GM19328 (cell line): ENCODE results near the gene HSPB1.
"Not testable (repeated sequence)": the region's sequence is repeated elsewhere in the genome, so short reads cannot be mapped to it uniquely, and the experiment has no call there.

Source experiments
- ATAC-seq: cut with Tn5 transposase; IDR thresholded peaks from one replicate; pipeline ENCODE4 v1.9.1; 2021; ENCODE audit warnings: mild to moderate bottlenecking, moderate library complexity; ENCODE audit not compliant: unreplicated experiment

The HSPB1 gene

GRCh38 chr7:76330261-76330660, 27.8 kb downstream of the HSPB1 start:
- no peak for ATAC-seq

- ATAC-seq: no peak
These were observed 28.2 kb downstream of the HSPB1 start for GRCh38 chr7:76330673-76331072.

GRCh38 chr7:76332078-76332477, 29.6 kb downstream of the HSPB1 start:
- no peak for ATAC-seq

- no peak for ATAC-seq
These were observed 31.1 kb downstream of the HSPB1 start for GRCh38 chr7:76333511-76334101.

- ATAC-seq: no peak
These were observed 32.0 kb downstream of the HSPB1 start for GRCh38 chr7:76334320-76334967.

- ATAC-seq: not testable (repeated sequence)
These were observed 32.9 kb downstream of the HSPB1 start for GRCh38 chr7:76335417-76335816.

GRCh38 chr7:76336094-76336493, 33.6 kb downstream of the HSPB1 start:
- no peak for ATAC-seq

- ATAC-seq: no peak
These were observed 34.7 kb downstream of the HSPB1 start for GRCh38 chr7:76337147-76337546.

GRCh38 chr7:76338298-76339084, 36.0 kb downstream of the HSPB1 start:
- no peak for ATAC-seq

- no peak for ATAC-seq
These were observed 38.2 kb downstream of the HSPB1 start for GRCh38 chr7:76340617-76341131.

GRCh38 chr7:76342222-76342621, 39.7 kb downstream of the HSPB1 start:
- ATAC-seq: no peak

- ATAC-seq: no peak
These were observed 40.9 kb downstream of the HSPB1 start for GRCh38 chr7:76343294-76343930.

GRCh38 chr7:76343931-76344321, 41.5 kb downstream of the HSPB1 start:
- no peak for ATAC-seq

GRCh38 chr7:76346097-76346496, 43.6 kb downstream of the HSPB1 start:
- no peak for ATAC-seq

GRCh38 chr7:76346778-76347177, 44.3 kb downstream of the HSPB1 start:
- no peak for ATAC-seq

GRCh38 chr7:76347710-76348109, 45.2 kb downstream of the HSPB1 start:
- ATAC-seq: no peak

GRCh38 chr7:76349313-76349885, 46.9 kb downstream of the HSPB1 start:
- no peak for ATAC-seq

GRCh38 chr7:76351372-76351771, 48.9 kb downstream of the HSPB1 start:
- ATAC-seq: no peak

- no peak for ATAC-seq
These were observed 49.7 kb downstream of the HSPB1 start for GRCh38 chr7:76352193-76352592.

- no peak for ATAC-seq
These were observed 51.3 kb downstream of the HSPB1 start for GRCh38 chr7:76353744-76354143.
